Measurements from ENCODE around the gene ADGRB3. TPM values are rescaled to one million over a fixed set of nuclear protein-coding genes. Genes with fewer than 3 reads are reported as not detected.
A peak's percentile ranks its signal among the peaks of the same experiment; 100 is the strongest.

Gene ADGRB3
- total and polyA plus RNA-seq, 8 donors = 0.19 to 16.0 (median 0.61) TPM; not detected in 1

DNA sequence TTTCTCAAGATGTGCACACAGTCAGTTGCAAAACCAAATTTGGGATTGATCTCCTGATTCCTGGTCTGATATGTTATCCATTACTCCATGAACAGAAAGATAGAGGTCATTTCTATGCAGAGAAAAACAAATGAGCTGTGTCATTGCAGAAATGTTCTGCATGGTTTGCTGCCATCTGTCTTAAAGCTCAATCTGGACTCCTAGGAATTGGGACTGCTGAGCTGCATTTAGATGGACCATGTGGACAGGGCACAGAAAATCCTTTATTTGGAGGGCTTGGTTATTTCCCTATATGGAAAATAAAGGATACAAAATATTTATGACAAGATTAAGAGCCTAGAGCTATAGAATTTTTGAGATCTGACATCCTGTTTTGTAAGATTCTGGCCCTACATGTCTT, 91.3 kb downstream of the ADGRB3 start:
- Histone ChIP-seq H3K4me3 (no peak overlapping the region), H3K27me3 (no peaks in the 10 kb centered on the region), H3K4me1 (no peaks in the 10 kb centered on the region), H3K9me3 (no peaks in the 10 kb centered on the region), H3K36me3 (no peaks in the 10 kb centered on the region), H3K27ac (no peak overlapping the region)
- TF ChIP-seq POLR2A (IDR thresholded peaks at IDR 0.05) = no peak
- TF ChIP-seq EP300 (IDR thresholded peaks at IDR 0.05) = no peak
- TF ChIP-seq POLR2AphosphoS5 (IDR thresholded peaks at IDR 0.05) = no peak
- TF ChIP-seq CTCF (IDR thresholded peaks at IDR 0.05) = no peak
- intact Hi-C loops (cut with DNase I; ENCODE audit: low total_unique reads) = no loop called here
- no peak for DNase-seq

GRCh38 chr6:68726992-68727391, 91.9 kb downstream of the ADGRB3 start:
- TF ChIP-seq CTCF (IDR thresholded peaks at IDR 0.05) (no peak), POLR2AphosphoS5 (IDR thresholded peaks at IDR 0.05) (no peak), EP300 (IDR thresholded peaks at IDR 0.05) (no peak), POLR2A (IDR thresholded peaks at IDR 0.05) (no peak)
- Histone ChIP-seq H3K27ac (no peak overlapping the region), H3K4me3 (no peak overlapping the region), H3K36me3 (no peaks in the 10 kb centered on the region), H3K9me3 (no peaks in the 10 kb centered on the region), H3K4me1 (no peaks in the 10 kb centered on the region), H3K27me3 (no peaks in the 10 kb centered on the region)
- intact Hi-C loops (cut with DNase I; ENCODE audit: low total_unique reads) = no loop called here
- 43 to 85% (median 65%) methylated on average over 1 of the region's 1 CpG for WGBS, 5 donors
- no peak for DNase-seq

- no peak for DNase-seq
- Histone ChIP-seq H3K27ac (no peak overlapping the region), H3K4me3 (no peak overlapping the region), H3K9me3 (no peaks in the 10 kb centered on the region), H3K4me1 (no peaks in the 10 kb centered on the region), H3K27me3 (no peaks in the 10 kb centered on the region), H3K36me3 (no peaks in the 10 kb centered on the region)
- 27 to 75% (median 41%) methylated on average over 1 of the region's 1 CpG for WGBS, 5 donors
- TF ChIP-seq POLR2AphosphoS5 (IDR thresholded peaks at IDR 0.05) = no peak
- TF ChIP-seq CTCF (IDR thresholded peaks at IDR 0.05) = no peak
- TF ChIP-seq EP300 (IDR thresholded peaks at IDR 0.05) = no peak
- no peak for TF ChIP-seq POLR2A (IDR thresholded peaks at IDR 0.05)
- intact Hi-C loops (cut with DNase I; ENCODE audit: low total_unique reads) = no loop called here
Observed at GRCh38 chr6:68727699-68728098, 92.6 kb downstream of the ADGRB3 start.

GRCh38 chr6:68728159-68728979, 93.3 kb downstream of the ADGRB3 start:
- TF ChIP-seq EP300 (IDR thresholded peaks at IDR 0.05) = no peak
- TF ChIP-seq CTCF (IDR thresholded peaks at IDR 0.05) = no peak
- TF ChIP-seq POLR2AphosphoS5 (IDR thresholded peaks at IDR 0.05) = no peak
- TF ChIP-seq POLR2A (IDR thresholded peaks at IDR 0.05) = no peak
- WGBS, 5 donors = 14 to 36% (median 30%) methylated on average over 5 of the region's 5 CpGs
- Histone ChIP-seq H3K4me3 (no peak overlapping the region), H3K36me3 (no peaks in the 10 kb centered on the region), H3K9me3 (no peaks in the 10 kb centered on the region), H3K27me3 (no peaks in the 10 kb centered on the region), H3K27ac (no peak overlapping the region), H3K4me1 (no peaks in the 10 kb centered on the region)
- intact Hi-C loops (cut with DNase I; ENCODE audit: low total_unique reads) = no loop called here
- DNase-seq = peak in 1 of 2 donors; percentile 12
